GM04503 (cell line): ENCODE results near the gene TTC7B.

Experiments
- DNase-seq: peaks from one replicate; pipeline ENCODE4 v3.0.0-alpha.2; 2012; ENCODE audit warnings: low read depth

The TTC7B gene

GRCh38 chr14:90599748-90600507, 216.3 kb downstream of the TTC7B start:
- no peak for DNase-seq

- no peak for DNase-seq
Observed at GRCh38 chr14:90599339-90599738, 216.9 kb downstream of the TTC7B start.

GRCh38 chr14:90597961-90598360, 218.3 kb downstream of the TTC7B start:
- DNase-seq, result no peak

GRCh38 chr14:90596733-90597132, 219.5 kb downstream of the TTC7B start:
- DNase-seq, result no peak

- DNase-seq, result no peak
Observed at GRCh38 chr14:90593254-90594040, 222.8 kb downstream of the TTC7B start.

GRCh38 chr14:90592655-90593054, 223.6 kb downstream of the TTC7B start:
- no peak for DNase-seq

- DNase-seq, result no peak
Observed at GRCh38 chr14:90587918-90588317, 228.3 kb downstream of the TTC7B start.

- DNase-seq, result no peak
Observed at GRCh38 chr14:90587252-90587910, 228.8 kb downstream of the TTC7B start.

- no peak for DNase-seq
Observed at GRCh38 chr14:90585106-90585505, 231.1 kb downstream of the TTC7B start.

- no peak for DNase-seq
Observed at GRCh38 chr14:90583916-90584605, 232.2 kb downstream of the TTC7B start.

- DNase-seq, result no peak
Observed at GRCh38 chr14:90583427-90583826, 232.8 kb downstream of the TTC7B start.

GRCh38 chr14:90582166-90582565, 234.1 kb downstream of the TTC7B start:
- no peak for DNase-seq

GRCh38 chr14:90581745-90582144, 234.5 kb downstream of the TTC7B start:
- DNase-seq, result no peak

GRCh38 chr14:90580377-90581335, 235.6 kb downstream of the TTC7B start:
- no peak for DNase-seq

GRCh38 chr14:90579816-90580215, 236.4 kb downstream of the TTC7B start:
- no peak for DNase-seq

GRCh38 chr14:90579088-90579487, 237.1 kb downstream of the TTC7B start:
- DNase-seq, result no peak

- no peak for DNase-seq
Observed at GRCh38 chr14:90578283-90578985, 237.8 kb downstream of the TTC7B start.

GRCh38 chr14:90577661-90578282, 238.5 kb downstream of the TTC7B start:
- no peak for DNase-seq

GRCh38 chr14:90576981-90577660, 239.1 kb downstream of the TTC7B start:
- no peak for DNase-seq
